ENCODE measurements around the gene GTF2F2.
A peak's percentile ranks its signal among the peaks of the same experiment; 100 is the strongest.
"Not testable (repeated sequence)": the region's sequence is repeated elsewhere in the genome, so short reads cannot be mapped to it uniquely, and the experiment has no call there.

The GTF2F2 gene

GRCh38 chr13:45180713-45181601 is 60.6 kb downstream of the GTF2F2 start:
- no peak for DNase-seq

GRCh38 chr13:45184693-45185092 is 64.4 kb downstream of the GTF2F2 start:
- no peak for DNase-seq

GRCh38 chr13:45185286-45185685 is 65.0 kb downstream of the GTF2F2 start:
- no peak for DNase-seq

- DNase-seq: not testable (repeated sequence)
These were observed 68.8 kb downstream of the GTF2F2 start for GRCh38 chr13:45189077-45189476.

- not testable (repeated sequence) for DNase-seq
These were observed 69.2 kb downstream of the GTF2F2 start for GRCh38 chr13:45189511-45189910.

- no peak for DNase-seq
These were observed 71.6 kb downstream of the GTF2F2 start for GRCh38 chr13:45191874-45192273.

- DNase-seq: no peak
These were observed 74.0 kb downstream of the GTF2F2 start for GRCh38 chr13:45194081-45194939.

GRCh38 chr13:45195421-45195820 is 75.1 kb downstream of the GTF2F2 start:
- no peak for DNase-seq

GRCh38 chr13:45196096-45196495 is 75.8 kb downstream of the GTF2F2 start:
- no peak for DNase-seq

GRCh38 chr13:45196622-45197021 is 76.3 kb downstream of the GTF2F2 start:
- DNase-seq: no peak

- DNase-seq: no peak
These were observed 77.7 kb downstream of the GTF2F2 start for GRCh38 chr13:45198041-45198440.

GRCh38 chr13:45198924-45199323 is 78.6 kb downstream of the GTF2F2 start:
- no peak for DNase-seq

GRCh38 chr13:45199711-45200110 is 79.4 kb downstream of the GTF2F2 start:
- no peak for DNase-seq

GRCh38 chr13:45200701-45201232 is 80.5 kb downstream of the GTF2F2 start, which contains the start of gene KCTD4:
Gene KCTD4 (minus strand): TSS chr13:45201045. CDS start chr13:45194567, 6,478 bp downstream.
- no peak for DNase-seq

GRCh38 chr13:45205124-45205523 is 84.8 kb downstream of the GTF2F2 start:
- no peak for DNase-seq

- DNase-seq: no peak
These were observed 86.0 kb downstream of the GTF2F2 start for GRCh38 chr13:45206340-45206739.

GRCh38 chr13:45207319-45207718 is 87.0 kb downstream of the GTF2F2 start:
- DNase-seq: peak; percentile 38

- DNase-seq: no peak
These were observed 87.8 kb downstream of the GTF2F2 start for GRCh38 chr13:45208132-45208531.

GRCh38 chr13:45209229-45209628 is 88.9 kb downstream of the GTF2F2 start:
- DNase-seq: no peak

GRCh38 chr13:45215392-45216077 is 95.2 kb downstream of the GTF2F2 start:
- DNase-seq: no peak

- DNase-seq: no peak
These were observed 95.9 kb downstream of the GTF2F2 start for GRCh38 chr13:45216193-45216592.

GRCh38 chr13:45218689-45219088 is 98.4 kb downstream of the GTF2F2 start:
- no peak for DNase-seq
